Epithelial cell of proximal tubule (primary cell): ENCODE data around the gene CUBN. TPM values are rescaled to one million over a fixed set of nuclear protein-coding genes. Genes with fewer than 3 reads are reported as not detected.

ENCODE experiments used
- DNase-seq: peaks from one replicate; pipeline ENCODE4 v3.0.0-alpha.2; 2011; ENCODE audit warnings: low read depth
- H3K4me3 ChIP-seq: 2 replicates; pipeline ENCODE4 v1.5.1; 2011; ENCODE audit warnings: low read depth, mild to moderate bottlenecking, low read length
- CTCF ChIP-seq: conservative IDR thresholded peaks from 2 replicates; pipeline ENCODE4 v1.5.1; 2012; ENCODE audit warnings: low read depth, mild to moderate bottlenecking, low read length
- total RNA-seq: library from RNA; depleted of rRNA; stranded (reverse); fragments of >200 nt; gene quantifications from 2 replicates; pipeline ENCODE4 v1.2.3, GENCODE V29; 2015

CUBN gene
- total RNA-seq, 1 donor from 2014 or later: 0.17 TPM

GRCh38 chr10:17098012-17098411 is 31.6 kb downstream of the CUBN start:
- no peak for DNase-seq
- no peak for TF ChIP-seq CTCF
- no peak overlapping the region for H3K4me3 ChIP-seq

GRCh38 chr10:17094844-17095243 is 34.8 kb downstream of the CUBN start:
- no peak overlapping the region for H3K4me3 ChIP-seq
- no peak for TF ChIP-seq CTCF
- DNase-seq: no peak

- no peak overlapping the region for H3K4me3 ChIP-seq
- no peak for TF ChIP-seq CTCF
- DNase-seq: no peak
Observed at GRCh38 chr10:17092986-17093803, 36.4 kb downstream of the CUBN start.

GRCh38 chr10:17092216-17092944 is 37.2 kb downstream of the CUBN start:
- DNase-seq: no peak

GRCh38 chr10:17088118-17088806 is 41.3 kb downstream of the CUBN start:
- no peak for DNase-seq
- no peak for TF ChIP-seq CTCF
- no peak overlapping the region for H3K4me3 ChIP-seq

More at GRCh38 chr10:17092216-17092944, 37.2 kb downstream of the CUBN start:
- TF ChIP-seq CTCF: no peak
- no peak overlapping the region for H3K4me3 ChIP-seq

- H3K4me3 ChIP-seq: no peak overlapping the region
- no peak for DNase-seq
- TF ChIP-seq CTCF: no peak
Observed at GRCh38 chr10:17086865-17087367, 42.7 kb downstream of the CUBN start.
